Posterior vena cava (tissue), 2 donors: Measurements from ENCODE around the gene OR6K3. TPM values are rescaled to one million over a fixed set of nuclear protein-coding genes. Genes with fewer than 3 reads are reported as not detected.
"Not testable (repeated sequence)": the region's sequence is repeated elsewhere in the genome, so short reads cannot be mapped to it uniquely, and the experiment has no call there.

Experiments used
- DNase-seq: peaks from one replicate; pipeline ENCODE4 v3.0.0-alpha.2; 2020; ENCODE audit warnings: low spot score
- intact Hi-C, 2 donors: fragments of 100-400 bp; cut with DNase I; formaldehyde crosslinking; loops; one replicate each; pipeline versions ENCODE4 v1.14.1 to v1.14.2; 2022 to 2023
- long read RNA-seq, 2 donors: library from polyadenylated mRNA; unstranded; transcript quantifications; one replicate each; pipeline ENCODE4 v2.0.0, GENCODE V29; 2020 to 2021
- total RNA-seq, 2 donors: library from RNA; stranded (reverse); fragmentation: NEBNext Ultra II Directional; extraction: Animal tissue kit (Norgen Biotek cat#: 25700); gene quantifications; one replicate each; pipeline ENCODE4 v1.2.1, GENCODE V29; 2021
- donor health status: DM: yes; HTN: yes; CAD: no.
- donor health status: DM: yes; HTN: yes; CAD: no.

Gene OR6K3, protein sequence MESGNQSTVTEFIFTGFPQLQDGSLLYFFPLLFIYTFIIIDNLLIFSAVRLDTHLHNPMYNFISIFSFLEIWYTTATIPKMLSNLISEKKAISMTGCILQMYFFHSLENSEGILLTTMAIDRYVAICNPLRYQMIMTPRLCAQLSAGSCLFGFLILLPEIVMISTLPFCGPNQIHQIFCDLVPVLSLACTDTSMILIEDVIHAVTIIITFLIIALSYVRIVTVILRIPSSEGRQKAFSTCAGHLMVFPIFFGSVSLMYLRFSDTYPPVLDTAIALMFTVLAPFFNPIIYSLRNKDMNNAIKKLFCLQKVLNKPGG
- not detected for total RNA-seq
- long read RNA-seq, donor 1, result 0 reads
- long read RNA-seq, donor 2, result 0 reads

DNA sequence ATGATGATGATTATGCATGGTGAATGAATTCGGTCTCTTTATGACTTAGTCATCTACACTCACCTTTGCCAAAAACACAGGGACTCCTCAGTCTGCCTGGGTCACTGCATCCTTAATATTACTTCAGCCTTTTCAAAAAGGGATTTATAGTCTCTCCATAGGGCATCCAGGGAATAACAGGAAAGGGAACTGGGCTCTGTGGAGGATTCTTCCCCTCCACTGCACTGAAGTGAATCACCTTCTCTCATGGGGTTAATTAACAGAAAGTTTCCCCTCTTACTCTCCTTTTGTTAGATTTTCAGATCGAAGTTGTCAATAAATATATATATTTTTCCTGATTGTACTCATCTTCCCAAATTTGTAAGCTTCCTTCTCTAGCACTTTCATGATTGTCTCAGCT lies at the start of gene OR6K3:
TSS of gene OR6K3 (minus strand) at position 101 of the 400 bp plus-strand sequence. CDS start 2,605 bp downstream, outside the sequence.
- DNase-seq, result no peak
- intact Hi-C loops, result no loop called here

DNA sequence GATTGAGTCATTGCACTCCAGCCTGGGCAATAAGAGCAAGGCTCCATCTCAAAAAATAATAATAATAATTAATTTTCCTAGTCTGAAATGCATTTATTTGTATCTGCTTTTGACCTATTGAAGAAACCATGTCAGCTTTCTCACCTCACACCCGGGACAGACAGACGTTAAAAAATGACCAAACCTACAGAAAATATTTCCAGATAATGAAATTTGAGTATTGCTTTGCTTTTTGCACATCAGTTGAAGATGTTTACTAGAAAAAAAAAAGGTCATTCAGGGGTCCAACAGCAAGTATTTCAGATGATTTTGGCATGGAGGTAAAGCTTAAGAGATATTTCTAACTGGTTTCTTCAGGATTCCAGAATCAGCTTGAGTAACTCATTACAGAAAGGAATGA lies 33.9 kb upstream of the OR6K3 start, which contains the start of gene OR6K6:
TSS of gene OR6K6 (plus strand) at position 301 of the 400 bp plus-strand sequence. CDS start 168 bp downstream, outside the sequence.
- intact Hi-C loops, result no loop called here
- no peak for DNase-seq

DNA sequence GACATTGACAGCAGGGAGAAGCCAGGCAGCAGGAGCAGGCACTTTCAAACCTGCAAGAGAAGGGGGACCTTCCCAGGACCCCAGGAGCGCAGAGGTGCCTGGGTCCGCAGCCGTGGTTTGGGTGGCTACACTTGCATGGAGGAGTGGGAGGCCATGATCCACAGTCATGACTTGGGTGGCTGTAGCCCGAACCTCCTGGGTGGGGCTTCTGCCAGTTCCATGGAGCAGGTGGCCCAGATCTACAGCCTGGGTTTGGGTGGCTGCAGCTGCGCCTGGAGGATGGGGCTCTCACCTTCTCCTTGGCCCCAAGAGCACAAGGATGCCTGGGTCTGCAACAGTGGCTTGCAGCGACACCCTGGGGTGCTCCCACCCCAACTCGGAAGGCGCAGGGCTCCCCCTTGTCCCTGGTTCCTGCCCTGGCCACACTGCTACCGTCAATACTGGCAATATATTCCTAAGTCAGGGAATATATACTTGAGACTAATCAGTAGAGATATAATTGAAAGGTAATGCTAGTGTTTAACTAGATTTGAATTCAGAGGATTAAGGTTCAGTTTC lies 31.7 kb upstream of the OR6K3 start:
- DNase-seq, result no peak
- intact Hi-C loops, result no loop called here

DNA sequence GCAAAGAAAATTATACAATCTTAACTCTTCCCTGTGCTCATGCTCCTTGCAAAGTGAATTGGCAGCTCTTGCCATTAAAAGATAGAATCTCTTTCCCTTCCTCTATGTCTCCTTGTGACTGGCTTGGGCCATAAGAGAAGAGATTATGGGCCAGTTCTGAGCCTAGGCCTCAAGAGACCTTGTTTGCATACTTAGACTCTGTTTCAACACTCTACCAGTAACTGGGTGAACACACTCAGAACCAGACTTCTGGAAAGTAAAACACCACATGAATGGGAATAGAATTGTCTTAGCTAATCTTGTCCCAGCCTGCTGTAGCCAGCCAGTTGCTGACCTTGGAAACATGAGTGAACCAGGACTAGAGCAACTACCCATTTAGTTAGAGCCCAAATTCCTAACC lies 15.3 kb upstream of the OR6K3 start:
- intact Hi-C loops, result no loop called here
- DNase-seq, result no peak

DNA sequence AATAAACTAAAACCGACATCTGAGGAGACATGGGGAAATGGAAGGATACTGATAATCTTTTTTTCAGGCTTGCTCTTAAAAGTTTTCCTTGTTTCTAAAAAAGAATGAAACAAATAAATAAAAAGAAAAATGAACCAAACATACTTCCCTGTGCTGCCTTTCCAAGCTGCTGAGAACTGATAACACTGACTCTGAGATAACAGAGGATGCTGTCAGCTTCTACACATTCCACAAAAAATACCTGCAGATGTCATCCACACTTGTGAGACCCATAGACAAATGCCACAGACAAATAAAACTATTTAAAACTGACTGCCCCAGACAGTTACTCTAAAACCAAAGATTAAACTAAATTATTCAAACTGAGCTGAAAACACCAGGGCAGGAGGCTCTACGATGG lies 12.0 kb upstream of the OR6K3 start:
- intact Hi-C loops, result no loop called here
- no peak for DNase-seq

DNA sequence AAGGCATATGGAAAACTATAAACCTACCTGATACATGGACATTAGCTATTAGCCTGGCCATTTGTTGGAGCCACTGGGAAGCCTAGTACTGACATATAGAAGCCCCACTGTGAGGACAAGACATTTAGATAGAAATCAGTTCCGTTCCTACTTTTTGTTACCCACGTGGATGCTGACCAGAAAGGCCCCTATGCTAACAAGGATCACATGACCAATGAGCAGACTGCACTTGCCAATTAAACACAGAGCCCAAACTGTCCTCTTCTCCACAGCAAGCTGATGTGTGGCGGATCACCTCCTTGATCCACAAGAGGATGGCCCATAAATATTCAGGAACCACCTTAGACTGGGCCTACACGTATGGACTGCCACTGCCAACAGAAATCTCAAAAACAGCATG lies 11.2 kb upstream of the OR6K3 start:
- intact Hi-C loops, result no loop called here
- no peak for DNase-seq

DNA sequence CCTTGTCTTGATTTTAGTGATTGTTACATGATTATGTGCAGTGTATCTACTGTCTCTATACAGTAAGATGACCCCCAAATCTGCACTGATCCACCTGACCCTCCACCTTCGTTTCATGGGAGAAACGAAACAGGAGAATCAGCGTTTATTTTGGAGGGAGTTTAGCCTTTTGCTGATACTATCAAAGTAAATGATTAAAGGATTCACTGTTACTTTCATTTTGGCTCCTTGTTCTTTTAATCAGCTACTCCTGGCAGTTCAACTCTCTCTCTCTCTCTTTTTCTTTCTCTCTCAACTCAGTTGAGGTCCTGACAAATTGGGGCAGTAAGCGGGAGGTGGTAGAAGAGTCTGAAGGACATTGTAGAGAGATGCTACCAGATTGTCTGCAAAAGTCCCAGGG lies 9.9 kb upstream of the OR6K3 start:
- intact Hi-C loops, result no loop called here
- no peak for DNase-seq

DNA sequence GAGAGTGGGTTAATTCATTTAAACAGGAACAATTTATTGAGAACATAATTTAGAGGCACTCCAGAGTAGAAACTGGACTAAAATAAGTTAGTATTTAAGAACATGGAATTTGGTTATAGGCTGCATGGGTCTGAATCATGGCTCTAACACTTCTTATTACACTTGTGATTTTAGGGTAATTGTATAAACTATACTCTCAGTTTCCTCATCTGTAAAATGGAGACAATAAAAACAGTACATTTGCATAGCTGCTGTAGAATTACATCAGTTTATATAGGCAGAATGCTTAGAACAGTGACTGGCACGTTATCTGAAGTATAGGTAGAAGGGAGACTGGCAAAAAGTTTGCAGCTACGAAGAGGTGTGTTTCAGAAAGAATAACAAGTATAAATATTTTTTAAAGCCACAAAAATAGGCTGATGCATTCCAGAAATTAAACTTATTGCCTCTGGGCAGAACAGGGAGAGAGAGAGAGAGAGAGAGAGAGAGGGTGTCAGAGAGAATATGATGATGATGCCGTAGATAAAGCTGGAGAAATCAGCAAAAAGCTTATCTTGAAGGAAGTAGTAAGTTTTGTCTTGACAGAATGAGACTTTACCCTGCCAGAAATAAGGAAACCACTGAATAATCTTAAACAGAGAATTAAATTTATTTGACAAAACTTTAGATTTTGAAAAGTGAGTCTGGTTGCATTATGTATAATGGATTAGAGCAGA lies 8.1 kb upstream of the OR6K3 start:
- intact Hi-C loops, result no loop called here
- no peak for DNase-seq

DNA sequence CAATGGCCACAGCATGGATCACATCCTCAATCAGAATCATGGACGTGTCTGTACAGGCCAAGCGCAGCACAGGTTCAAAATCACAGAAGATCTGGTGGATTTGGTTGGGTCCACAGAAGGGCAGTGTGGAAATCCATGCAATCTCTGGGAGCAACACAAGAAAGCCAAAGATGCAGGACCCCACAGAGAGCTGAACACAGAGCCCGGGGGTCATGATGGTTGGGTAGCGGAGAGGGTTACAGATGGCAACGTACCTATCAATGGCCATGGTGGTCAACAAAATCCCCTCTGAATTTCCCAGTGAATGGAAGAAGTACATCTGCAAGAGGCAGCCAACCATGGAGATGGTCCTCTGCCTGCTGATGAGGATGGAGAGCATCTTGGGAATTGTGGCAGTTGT lies 3.9 kb upstream of the OR6K3 start:
- DNase-seq, result no peak

DNA sequence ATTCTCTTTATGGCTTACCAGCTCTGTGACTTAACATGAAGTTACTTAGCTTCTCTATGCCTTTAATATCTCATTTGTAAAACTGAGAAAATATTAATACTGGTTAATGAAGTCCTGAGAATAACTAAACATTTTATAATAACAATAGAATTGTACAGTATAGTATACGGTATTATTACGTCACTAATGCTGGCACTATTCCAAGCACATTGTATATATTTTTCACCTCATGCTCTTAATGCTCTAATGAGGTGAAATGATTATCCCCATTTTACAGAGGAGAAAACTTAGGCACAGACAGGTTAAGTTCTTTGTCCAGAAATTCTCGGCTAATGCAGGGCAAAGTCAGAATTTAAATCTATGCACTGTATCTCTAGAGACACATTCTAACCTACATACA lies 856 bp downstream of the OR6K3 start:
- intact Hi-C loops, result no loop called here
- DNase-seq, result no peak

More for the DNA sequence above, 3.9 kb upstream of the OR6K3 start:
- intact Hi-C loops, result no loop called here

DNA sequence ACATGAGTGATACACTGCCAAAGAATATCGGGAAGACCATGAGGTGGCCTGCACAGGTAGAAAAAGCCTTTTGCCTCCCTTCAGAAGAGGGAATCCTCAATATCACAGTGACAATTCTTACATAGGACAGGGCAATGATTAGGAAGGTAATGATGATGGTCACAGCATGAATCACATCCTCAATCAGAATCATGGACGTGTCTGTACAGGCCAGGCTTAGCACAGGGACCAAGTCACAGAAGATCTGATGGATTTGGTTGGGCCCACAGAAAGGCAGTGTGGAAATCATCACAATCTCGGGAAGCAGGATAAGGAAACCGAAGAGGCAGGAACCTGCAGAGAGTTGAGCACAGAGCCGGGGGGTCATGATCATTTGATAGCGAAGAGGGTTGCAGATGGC lies 3.2 kb downstream of the OR6K3 start:
- intact Hi-C loops, result no loop called here

DNA sequence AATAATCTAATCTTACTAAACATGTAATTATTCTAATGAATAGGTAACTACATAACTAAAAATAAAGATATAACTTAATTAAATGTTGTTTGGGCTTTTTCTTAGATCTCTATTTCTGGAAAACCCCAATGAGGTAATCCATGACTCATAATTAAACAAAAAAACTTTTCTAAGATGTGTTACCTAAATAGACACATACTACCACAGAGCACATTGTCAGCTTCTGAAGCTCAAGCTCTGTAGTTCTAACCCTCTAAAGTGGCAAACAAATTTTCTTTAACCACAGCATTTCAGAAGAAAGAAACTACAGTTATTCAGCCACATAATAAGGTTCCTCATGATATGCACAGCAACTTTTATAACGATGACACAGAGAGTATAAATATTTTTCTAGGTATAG lies 4.2 kb downstream of the OR6K3 start:
- intact Hi-C loops, result no loop called here
- no peak for DNase-seq

More for the DNA sequence above, 3.2 kb downstream of the OR6K3 start:
- DNase-seq, result no peak

DNA sequence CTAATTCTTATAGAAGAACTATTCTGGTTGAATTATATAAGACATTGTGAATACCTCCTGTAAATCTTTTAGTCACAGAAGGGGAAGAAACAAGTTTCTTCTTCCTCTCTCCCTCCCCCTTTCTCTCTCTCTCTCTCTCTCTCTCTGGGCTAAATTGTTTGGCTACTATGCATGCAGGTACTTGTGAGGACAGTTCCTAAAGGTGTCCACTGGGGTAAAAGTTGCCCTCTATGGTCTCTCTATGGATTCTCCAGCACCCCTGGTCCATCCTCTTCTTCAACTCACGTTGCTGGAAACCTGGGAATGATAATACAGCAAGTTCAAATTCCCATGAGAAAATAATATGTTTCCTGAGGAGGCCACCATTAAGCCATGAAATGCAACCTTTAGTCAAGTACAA lies 5.8 kb downstream of the OR6K3 start:
- intact Hi-C loops, result no loop called here
- DNase-seq, result no peak

DNA sequence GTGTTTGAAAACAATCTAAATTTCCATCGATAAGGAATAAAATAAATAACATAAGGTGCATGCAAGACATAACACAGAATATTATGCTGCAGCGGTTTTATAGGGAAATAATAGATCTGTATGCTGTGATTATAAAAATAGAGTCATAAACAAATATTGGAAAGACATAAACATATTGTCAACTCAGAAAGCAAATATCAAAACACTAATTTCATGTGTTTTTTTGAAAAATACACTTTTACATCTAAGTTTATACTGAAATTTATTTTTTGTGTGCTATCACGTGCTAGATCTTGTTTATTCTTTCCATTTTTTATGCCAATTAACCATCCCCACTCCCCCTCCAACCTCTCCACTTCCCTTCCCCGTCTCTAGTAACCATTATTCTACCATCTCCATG lies 9.4 kb downstream of the OR6K3 start:
- DNase-seq, result no peak
- intact Hi-C loops, result no loop called here

DNA sequence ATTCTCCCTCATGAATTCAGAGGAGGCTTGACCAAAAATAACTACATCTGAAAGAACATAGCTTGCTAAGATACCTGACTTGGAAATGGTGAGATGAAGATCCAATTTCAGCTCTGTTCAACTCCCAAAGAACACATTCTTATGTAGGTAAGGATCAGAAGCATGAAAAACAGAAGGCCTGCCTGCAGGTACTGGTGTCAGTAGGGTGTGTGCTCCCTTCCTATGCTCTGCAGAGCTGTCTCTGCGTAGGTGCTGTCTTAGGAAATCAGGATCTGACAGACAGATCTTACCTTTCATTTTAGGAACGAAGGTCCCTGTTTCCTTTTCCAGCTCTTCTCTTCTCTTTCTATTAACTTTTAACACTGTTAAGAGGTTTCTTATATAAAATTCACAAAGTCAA lies 14.4 kb downstream of the OR6K3 start:
- no peak for DNase-seq
- intact Hi-C loops, result no loop called here

DNA sequence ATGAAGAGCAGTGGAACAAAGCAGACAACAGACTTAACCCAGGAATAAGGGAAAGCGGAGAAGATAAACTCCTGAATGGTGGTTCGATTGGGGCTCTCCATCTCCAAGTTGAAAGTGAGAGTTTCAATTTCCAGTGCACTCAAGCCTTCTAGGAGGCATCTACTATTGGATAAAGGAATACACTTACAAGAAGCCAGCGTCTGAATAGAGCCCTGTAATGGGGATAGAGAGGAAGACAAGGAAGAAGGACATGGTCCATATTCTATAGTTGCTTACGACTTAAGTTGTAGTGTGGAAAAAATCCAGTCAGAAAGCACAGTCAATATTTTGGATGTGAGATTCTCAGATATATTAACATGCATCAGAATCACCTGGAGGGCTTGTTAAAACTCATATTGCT lies 20.0 kb downstream of the OR6K3 start, which contains the start of gene OR6K2:
TSS of gene OR6K2 (minus strand) at position 101 of the 400 bp plus-strand sequence. CDS start at position 101, 0 bp downstream.
- intact Hi-C loops, result no loop called here
- DNase-seq, result no peak

DNA sequence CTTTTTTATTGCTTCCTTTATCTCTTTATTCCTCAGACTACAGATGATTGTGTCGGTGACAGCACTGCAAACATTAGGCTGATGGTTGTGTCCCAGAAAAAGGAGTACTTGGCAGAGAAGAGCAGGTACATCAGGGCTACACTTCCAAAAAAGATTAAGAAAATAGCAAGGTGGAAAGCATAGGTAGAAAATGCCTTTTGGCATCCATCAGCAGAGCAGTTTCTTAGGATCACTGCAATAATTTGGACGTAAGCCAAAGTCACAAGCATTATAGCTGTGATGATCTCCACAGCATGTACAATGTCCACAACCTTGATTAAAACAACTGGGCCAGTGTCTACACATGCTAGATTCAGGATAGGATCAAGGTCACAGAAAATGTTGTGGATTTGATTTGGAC lies 25.9 kb downstream of the OR6K3 start:
- DNase-seq, result no peak
- intact Hi-C loops, result no loop called here

DNA sequence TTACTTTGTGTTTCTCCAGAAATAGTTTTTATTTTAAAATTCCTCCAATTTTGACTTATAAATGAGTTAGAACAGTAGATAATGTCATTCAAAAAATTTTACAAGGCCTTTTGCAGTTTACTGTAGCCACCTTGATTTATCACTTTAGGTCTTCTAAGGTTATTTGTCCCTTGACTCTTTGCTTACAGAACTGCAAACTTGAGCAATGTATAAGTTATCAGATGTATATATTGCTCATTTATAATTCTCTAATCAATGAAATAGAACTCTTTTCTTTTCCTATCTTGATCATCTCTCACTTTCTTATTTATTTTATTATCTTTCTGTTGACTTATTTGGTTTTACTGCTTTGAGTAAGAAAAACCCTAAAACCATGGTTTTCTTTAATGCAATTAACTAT lies 28.2 kb downstream of the OR6K3 start:
- DNase-seq, result no peak
- intact Hi-C loops, result no loop called here

DNA sequence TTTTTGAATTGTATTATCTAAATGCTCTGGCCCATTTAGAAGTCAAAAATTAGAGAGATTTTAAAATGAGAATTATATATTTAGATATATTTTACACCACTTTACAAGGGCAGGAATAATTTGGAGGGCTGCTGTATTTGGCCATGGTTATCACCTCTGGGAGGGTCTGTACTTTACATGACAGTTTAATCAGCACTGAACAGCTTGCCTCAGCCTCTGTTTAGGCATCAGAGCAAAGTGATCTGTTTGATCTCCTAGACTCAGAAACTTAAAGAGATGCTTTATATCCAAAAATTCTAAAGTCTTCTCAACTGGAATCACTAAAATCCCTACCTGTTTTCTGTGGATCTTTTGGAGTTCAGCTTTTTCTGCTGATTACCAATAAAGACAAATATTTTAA lies 28.6 kb downstream of the OR6K3 start:
- intact Hi-C loops, result no loop called here
- DNase-seq, result no peak

DNA sequence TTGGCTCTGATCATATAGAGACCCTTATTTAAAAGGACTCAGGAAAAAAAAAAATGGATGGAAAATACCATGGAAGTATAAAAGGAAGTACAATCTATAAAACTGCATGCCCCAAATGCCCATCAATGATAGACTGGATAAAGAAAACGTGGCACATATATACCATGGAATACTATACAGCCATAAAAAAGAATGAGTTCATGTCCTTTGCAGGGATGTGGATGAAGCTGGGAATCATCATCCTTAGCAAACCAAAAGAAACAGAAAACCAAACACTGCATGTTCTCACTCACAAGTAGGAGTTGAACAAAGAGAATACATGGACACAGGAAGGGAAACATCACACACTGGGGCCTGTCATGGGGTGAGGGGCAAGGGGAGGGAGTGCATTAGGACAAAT lies 29.4 kb downstream of the OR6K3 start:
- DNase-seq, intact Hi-C loops: not testable (repeated sequence)
